SH-SY5Y (cell line): Measurements from ENCODE around the gene SUGCT.

ENCODE experiments used
- GATA2 ChIP-seq: IDR thresholded peaks from 2 replicates; pipeline ENCODE4 v1.6.1; 2011; ENCODE audit warnings: mild to moderate bottlenecking, low read depth, low read length
- GATA3 ChIP-seq: IDR thresholded peaks from 2 replicates; pipeline ENCODE4 v1.6.1; 2011; ENCODE audit warnings: low read depth, mild to moderate bottlenecking, low read length, moderate library complexity

GRCh38 chr7:40786909-40787308, 652.1 kb downstream of the SUGCT start:
- TF ChIP-seq GATA2: no peak
- no peak for TF ChIP-seq GATA3
